ENCODE results near the gene TRIM52. TPM values are rescaled to one million over a fixed set of nuclear protein-coding genes. Genes with fewer than 3 reads are reported as not detected.

Gene TRIM52
- total and polyA plus RNA-seq, 9 of the 15 experiments (the other 6 are each of a cell fraction or from before 2014, with no cell fraction given): 3.3 to 21.9 (median 13.5) TPM

GRCh38 chr5:181246276-181247049 is 14.5 kb downstream of the TRIM52 start (continued):
- TF ChIP-seq TSHZ1 (CRISPR knock-in tag; IDR thresholded peaks at IDR 0.05) (no peak), FOXJ2 (tag; IDR thresholded peaks at IDR 0.05) (no peak)

- ATAC-seq (no peak), DNase-seq (ENCODE audit: extremely low read depth in 1 of 4, low spot score in 3 of 4) (peak in 1 of 4 experiments; percentile 40), FAIRE-seq (no peak)
- peak overlapping the region; percentile 85 for H3K4me3 ChIP-seq
- peaks cover 37% of the 10 kb centered on the region for H4K20me1 ChIP-seq (replicated peaks; ENCODE audit: control insufficient read depth, insufficient read depth, low read length)
- peak overlapping the region; percentile 99 for H3K27ac ChIP-seq (ENCODE audit: extremely low read depth, low read depth, low read length)
- no peaks in the 10 kb centered on the region for H3K9me3 ChIP-seq (replicated peaks; ENCODE audit: control insufficient read depth, insufficient read depth, low read depth, low read length)
- H3K9me1 ChIP-seq (ENCODE audit: control insufficient read depth, insufficient read depth, low read length): peaks cover 8% of the 10 kb centered on the region
- H3K36me3 ChIP-seq (ENCODE audit: control insufficient read depth, insufficient read depth, low read length): peaks cover 52% of the 10 kb centered on the region
- WGBS (ENCODE audit: insufficient coverage, low coverage, missing lambda C conversion rate): 10% methylated on average over 34 of the region's 34 CpGs
- POLR2A ChIA-PET: interaction anchor here (0.5 to 17.5 kb wide), 7 partner anchors 9 to 442 kb away, joined by 3 to 185 read pairs (median 4); partner anchors contain the start of genes TRIM52 and TRIM7
- H3K4me1 ChIP-seq (replicated peaks in 1 of 2; ENCODE audit: control insufficient read depth in 2 of 2, insufficient read depth in 2 of 2, low read length in 2 of 2): peaks cover 41% of the 10 kb centered on the region in 2 experiments; a peak in 4 of 5 replicates
- intact Hi-C loops (cut with micrococcal nuclease): no loop called here
- in situ Hi-C loops (cut with MboI): no loop called here
- peak overlapping the region; percentile 93 for H3K4me2 ChIP-seq (ENCODE audit: insufficient read depth, low read length)
- peaks cover 93% of the 10 kb centered on the region for H3K79me2 ChIP-seq (ENCODE audit: control insufficient read depth, insufficient read depth, low read length)
- H3K9ac ChIP-seq (ENCODE audit: insufficient read depth in 1 of 2, low read depth in 2 of 2, low read length in 2 of 2): peak overlapping the region; percentile 99 to 100
- CTCF ChIA-PET (ENCODE audit: low intra/inter-chr PET ratio): no interaction called here
- no peaks in the 10 kb centered on the region for H3K27me3 ChIP-seq (ENCODE audit: control insufficient read depth in 2 of 2, insufficient read depth in 2 of 2, low read length in 2 of 2)
- BruUV-seq (replicated peaks): no TSS peak
- H2AFZ ChIP-seq (ENCODE audit: low read depth, low read length): peak overlapping the region; percentile 100
- TF ChIP-seq TBL1XR1 (IDR thresholded peaks at IDR 0.05; ENCODE audit: low read length in 2 of 2) (0 out of 4 replicates have a peak, but pooled peaks of 1 of the 2 experiments have one; percentile 17), TCF7 (IDR thresholded peaks at IDR 0.05; ENCODE audit: borderline replicate concordance) (no peak), ZNF445 (CRISPR knock-in tag; IDR thresholded peaks at IDR 0.05; ENCODE audit: low read depth) (no peak), TAF9B (IDR thresholded peaks at IDR 0.05; ENCODE audit: partially characterized antibody) (no peak), ETV6 (IDR thresholded peaks at IDR 0.05; ENCODE audit: borderline replicate concordance in 1 of 2, low read depth in 2 of 2, low read length in 1 of 2) (no peak), ETV6 (CRISPR knock-in tag; IDR thresholded peaks at IDR 0.05; ENCODE audit: borderline replicate concordance) (no peak), DACH1 (IDR thresholded peaks at IDR 0.05; ENCODE audit: partially characterized antibody) (no peak), EP300 (IDR thresholded peaks at IDR 0.05; ENCODE audit: low read length) (no peak), XRCC3 (IDR thresholded peaks at IDR 0.05) (no peak), ZNF146 (CRISPR knock-in tag; IDR thresholded peaks at IDR 0.05; ENCODE audit: unreplicated experiment) (no peak), RHOXF2B (CRISPR knock-in tag; conservative IDR thresholded peaks at IDR 0.05) (no peak)
- TF ChIP-seq, protein P1, sequence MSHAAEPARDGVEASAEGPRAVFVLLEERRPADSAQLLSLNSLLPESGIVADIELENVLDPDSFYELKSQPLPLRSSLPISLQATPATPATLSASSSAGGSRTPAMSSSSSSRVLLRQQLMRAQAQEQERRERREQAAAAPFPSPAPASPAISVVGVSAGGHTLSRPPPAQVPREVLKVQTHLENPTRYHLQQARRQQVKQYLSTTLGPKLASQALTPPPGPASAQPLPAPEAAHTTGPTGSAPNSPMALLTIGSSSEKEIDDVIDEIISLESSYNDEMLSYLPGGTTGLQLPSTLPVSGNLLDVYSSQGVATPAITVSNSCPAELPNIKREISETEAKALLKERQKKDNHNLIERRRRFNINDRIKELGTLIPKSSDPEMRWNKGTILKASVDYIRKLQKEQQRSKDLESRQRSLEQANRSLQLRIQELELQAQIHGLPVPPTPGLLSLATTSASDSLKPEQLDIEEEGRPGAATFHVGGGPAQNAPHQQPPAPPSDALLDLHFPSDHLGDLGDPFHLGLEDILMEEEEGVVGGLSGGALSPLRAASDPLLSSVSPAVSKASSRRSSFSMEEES (CRISPR knock-in tag; IDR thresholded peaks at IDR 0.05): no peak
Measured at GRCh38 chr5:181245427-181246275, 15.3 kb downstream of the TRIM52 start.
